ENCODE results near the gene PHYKPL.

Gene PHYKPL

GRCh38 chr5:178280631-178281030, 48.0 kb upstream of the PHYKPL start:
- H3K27me3 ChIP-seq (ENCODE audit: low read length) = no peaks in the 10 kb centered on the region
- no peak overlapping the region for H3K4me3 ChIP-seq (ENCODE audit: insufficient read depth, low read length, poor library complexity, severe bottlenecking)
- no peak overlapping the region for H3K9ac ChIP-seq (ENCODE audit: low read length)
- no peak overlapping the region for H3K4me2 ChIP-seq (ENCODE audit: low read depth, low read length, poor library complexity, severe bottlenecking)
- H3K9me3 ChIP-seq (ENCODE audit: insufficient read depth, low read length) = no peaks in the 10 kb centered on the region
- no peaks in the 10 kb centered on the region for H3K36me3 ChIP-seq (ENCODE audit: low read length)
- H4K20me1 ChIP-seq (ENCODE audit: low read depth, low read length) = no peaks in the 10 kb centered on the region
- H3K27ac ChIP-seq (ENCODE audit: low read depth, low read length) = no peak overlapping the region
- no peaks in the 10 kb centered on the region for H3F3A ChIP-seq (ENCODE audit: insufficient read depth)
- TF ChIP-seq CTCF (IDR thresholded peaks at IDR 0.05; ENCODE audit: insufficient read depth, low read length, poor library complexity, severe bottlenecking) (no peak), EZH2phosphoT487 (conservative IDR thresholded peaks at IDR 0.05; ENCODE audit: low read length) (no peak)
- no peak overlapping the region for H2AFZ ChIP-seq (ENCODE audit: low read depth, low read length, severe bottlenecking)
- H3K9me2 ChIP-seq (replicated peaks; ENCODE audit: insufficient read depth, low read length) = no peaks in the 10 kb centered on the region
- no peaks in the 10 kb centered on the region for H3K79me2 ChIP-seq (ENCODE audit: insufficient read depth, low read length)

- Histone ChIP-seq H3K9me3 (ENCODE audit: insufficient read depth, low read length) (no peaks in the 10 kb centered on the region), H3K27ac (ENCODE audit: low read depth, low read length) (no peak overlapping the region), H3F3A (ENCODE audit: insufficient read depth) (no peaks in the 10 kb centered on the region), H3K4me2 (ENCODE audit: low read depth, low read length, poor library complexity, severe bottlenecking) (no peak overlapping the region), H4K20me1 (ENCODE audit: low read depth, low read length) (no peaks in the 10 kb centered on the region), H3K36me3 (ENCODE audit: low read length) (no peaks in the 10 kb centered on the region), H2AFZ (ENCODE audit: low read depth, low read length, severe bottlenecking) (no peak overlapping the region), H3K9me2 (replicated peaks; ENCODE audit: insufficient read depth, low read length) (no peaks in the 10 kb centered on the region), H3K27me3 (ENCODE audit: low read length) (no peaks in the 10 kb centered on the region), H3K4me3 (ENCODE audit: insufficient read depth, low read length, poor library complexity, severe bottlenecking) (no peak overlapping the region), H3K9ac (ENCODE audit: low read length) (no peak overlapping the region), H3K79me2 (ENCODE audit: insufficient read depth, low read length) (no peaks in the 10 kb centered on the region)
- TF ChIP-seq CTCF (IDR thresholded peaks at IDR 0.05; ENCODE audit: insufficient read depth, low read length, poor library complexity, severe bottlenecking) (peak; percentile 73), EZH2phosphoT487 (conservative IDR thresholded peaks at IDR 0.05; ENCODE audit: low read length) (no peak)
Measured at GRCh38 chr5:178279723-178280438, 47.3 kb upstream of the PHYKPL start.

GRCh38 chr5:178279026-178279722, 46.6 kb upstream of the PHYKPL start:
- no peak overlapping the region for H3K9ac ChIP-seq (ENCODE audit: low read length)
- H3K27me3 ChIP-seq (ENCODE audit: low read length) = no peaks in the 10 kb centered on the region
- TF ChIP-seq CTCF (IDR thresholded peaks at IDR 0.05; ENCODE audit: insufficient read depth, low read length, poor library complexity, severe bottlenecking) = no peak
- TF ChIP-seq EZH2phosphoT487 (conservative IDR thresholded peaks at IDR 0.05; ENCODE audit: low read length) = no peak
- no peak overlapping the region for H3K4me2 ChIP-seq (ENCODE audit: low read depth, low read length, poor library complexity, severe bottlenecking)
- H3K4me3 ChIP-seq (ENCODE audit: insufficient read depth, low read length, poor library complexity, severe bottlenecking) = no peak overlapping the region
- no peaks in the 10 kb centered on the region for H3K36me3 ChIP-seq (ENCODE audit: low read length)
- no peak overlapping the region for H3K27ac ChIP-seq (ENCODE audit: low read depth, low read length)
- H3K9me3 ChIP-seq (ENCODE audit: insufficient read depth, low read length) = no peaks in the 10 kb centered on the region
- H3F3A ChIP-seq (ENCODE audit: insufficient read depth) = no peaks in the 10 kb centered on the region
- H2AFZ ChIP-seq (ENCODE audit: low read depth, low read length, severe bottlenecking) = no peak overlapping the region
- H4K20me1 ChIP-seq (ENCODE audit: low read depth, low read length) = no peaks in the 10 kb centered on the region
- no peaks in the 10 kb centered on the region for H3K9me2 ChIP-seq (replicated peaks; ENCODE audit: insufficient read depth, low read length)
- H3K79me2 ChIP-seq (ENCODE audit: insufficient read depth, low read length) = no peaks in the 10 kb centered on the region
